Central memory CD8-positive, alpha-beta T cell (primary cell): ENCODE measurements around the gene LOXHD1.

Experiments
- ATAC-seq: fragments of 150-1000 bp; cut with Tn5 transposase; replicated peaks from 2 replicates; pipeline ENCODE4 v1.10.0; 2022; ENCODE audit warnings: mild to moderate bottlenecking, moderate FRiP score, moderate number of reproducible peaks; ENCODE audit not compliant: poor library complexity, severe bottlenecking; ENCODE audit errors: extremely low read depth
- DNase-seq, 2 donors: peaks; one replicate each; pipeline ENCODE4 v3.0.0; 2021; ENCODE audit warnings: low spot score in 2 of 2
- H3K27ac Mint-ChIP-seq: one replicate; pipeline ENCODE4 v1.8.0; 2022; ENCODE audit warnings: low read depth, mild to moderate bottlenecking, moderate library complexity, mixed read lengths
- H3K27me3 Mint-ChIP-seq: one replicate; pipeline ENCODE4 v1.8.0; 2022; ENCODE audit warnings: mixed read lengths
- H3K36me3 Mint-ChIP-seq: one replicate; pipeline ENCODE4 v1.8.0; 2022; ENCODE audit warnings: mild to moderate bottlenecking, moderate library complexity, mixed read lengths; ENCODE audit not compliant: insufficient read depth
- H3K4me1 Mint-ChIP-seq: one replicate; pipeline ENCODE4 v1.8.0; 2022; ENCODE audit warnings: mixed read lengths
- H3K4me3 Mint-ChIP-seq: one replicate; pipeline ENCODE4 v1.8.0; 2022; ENCODE audit warnings: mild to moderate bottlenecking, moderate library complexity, mixed read lengths
- H3K9me3 Mint-ChIP-seq: one replicate; pipeline ENCODE4 v1.8.0; 2022; ENCODE audit warnings: mixed read lengths

LOXHD1 gene

GRCh38 chr18:46469186-46469915 lies 187.7 kb downstream of the LOXHD1 start:
- Mint-ChIP-seq H3K4me1 (peaks cover 6% of the 10 kb centered on the region), H3K27ac (no peak overlapping the region), H3K9me3 (no peaks in the 10 kb centered on the region), H3K36me3 (peaks cover 2% of the 10 kb centered on the region), H3K4me3 (no peak overlapping the region), H3K27me3 (peaks cover 40% of the 10 kb centered on the region)
- no peak for ATAC-seq
- DNase-seq, result no peak

GRCh38 chr18:46468426-46469180 lies 188.4 kb downstream of the LOXHD1 start:
- peaks cover 2% of the 10 kb centered on the region for H3K36me3 Mint-ChIP-seq
- peaks cover 47% of the 10 kb centered on the region for H3K27me3 Mint-ChIP-seq
- H3K9me3 Mint-ChIP-seq, result no peaks in the 10 kb centered on the region
- no peak overlapping the region for H3K4me3 Mint-ChIP-seq
- DNase-seq (no peak), ATAC-seq (no peak)
- H3K4me1 Mint-ChIP-seq, result peaks cover 6% of the 10 kb centered on the region
- no peak overlapping the region for H3K27ac Mint-ChIP-seq

GRCh38 chr18:46466234-46467160 lies 190.5 kb downstream of the LOXHD1 start:
- Mint-ChIP-seq H3K27me3 (peaks cover 53% of the 10 kb centered on the region), H3K4me1 (peaks cover 6% of the 10 kb centered on the region), H3K27ac (no peak overlapping the region), H3K36me3 (peaks cover 2% of the 10 kb centered on the region), H3K9me3 (no peaks in the 10 kb centered on the region), H3K4me3 (no peak overlapping the region)
- DNase-seq (no peak), ATAC-seq (no peak)

GRCh38 chr18:46464926-46465655 lies 191.9 kb downstream of the LOXHD1 start:
- ATAC-seq (no peak), DNase-seq (no peak)
- H3K27ac Mint-ChIP-seq, result no peak overlapping the region
- H3K9me3 Mint-ChIP-seq, result no peaks in the 10 kb centered on the region
- H3K27me3 Mint-ChIP-seq, result peaks cover 52% of the 10 kb centered on the region
- H3K36me3 Mint-ChIP-seq, result peaks cover under 1% of the 10 kb centered on the region
- peaks cover 6% of the 10 kb centered on the region for H3K4me1 Mint-ChIP-seq
- H3K4me3 Mint-ChIP-seq, result no peak overlapping the region

GRCh38 chr18:46462523-46462922 lies 194.5 kb downstream of the LOXHD1 start:
- H3K36me3 Mint-ChIP-seq, result no peaks in the 10 kb centered on the region
- peaks cover 6% of the 10 kb centered on the region for H3K4me1 Mint-ChIP-seq
- no peaks in the 10 kb centered on the region for H3K9me3 Mint-ChIP-seq
- H3K27me3 Mint-ChIP-seq, result peaks cover 58% of the 10 kb centered on the region
- H3K27ac Mint-ChIP-seq, result no peak overlapping the region
- DNase-seq (no peak), ATAC-seq (no peak)
- no peak overlapping the region for H3K4me3 Mint-ChIP-seq

GRCh38 chr18:46461993-46462392 lies 195.0 kb downstream of the LOXHD1 start:
- H3K27me3 Mint-ChIP-seq, result peaks cover 63% of the 10 kb centered on the region
- no peak overlapping the region for H3K27ac Mint-ChIP-seq
- H3K9me3 Mint-ChIP-seq, result no peaks in the 10 kb centered on the region
- H3K4me1 Mint-ChIP-seq, result peaks cover 6% of the 10 kb centered on the region
- no peak overlapping the region for H3K4me3 Mint-ChIP-seq
- no peak for DNase-seq
- no peaks in the 10 kb centered on the region for H3K36me3 Mint-ChIP-seq
- no peak for ATAC-seq

GRCh38 chr18:46460754-46461153 lies 196.3 kb downstream of the LOXHD1 start:
- DNase-seq (no peak), ATAC-seq (no peak)
- Mint-ChIP-seq H3K36me3 (no peaks in the 10 kb centered on the region), H3K4me1 (peaks cover 6% of the 10 kb centered on the region), H3K27ac (no peak overlapping the region), H3K4me3 (no peak overlapping the region), H3K9me3 (no peaks in the 10 kb centered on the region), H3K27me3 (peaks cover 59% of the 10 kb centered on the region)

- ATAC-seq (no peak), DNase-seq (no peak)
- H3K4me1 Mint-ChIP-seq, result no peaks in the 10 kb centered on the region
- H3K36me3 Mint-ChIP-seq, result no peaks in the 10 kb centered on the region
- H3K4me3 Mint-ChIP-seq, result no peak overlapping the region
- peaks cover 50% of the 10 kb centered on the region for H3K27me3 Mint-ChIP-seq
- H3K27ac Mint-ChIP-seq, result no peak overlapping the region
- no peaks in the 10 kb centered on the region for H3K9me3 Mint-ChIP-seq
These were observed 197.1 kb downstream of the LOXHD1 start for GRCh38 chr18:46459789-46460455.

- H3K4me3 Mint-ChIP-seq, result no peak overlapping the region
- no peak for DNase-seq
- no peaks in the 10 kb centered on the region for H3K9me3 Mint-ChIP-seq
- peaks cover 37% of the 10 kb centered on the region for H3K27me3 Mint-ChIP-seq
- no peaks in the 10 kb centered on the region for H3K4me1 Mint-ChIP-seq
- no peak overlapping the region for H3K27ac Mint-ChIP-seq
- ATAC-seq, result no peak
- H3K36me3 Mint-ChIP-seq, result no peaks in the 10 kb centered on the region
These were observed 198.5 kb downstream of the LOXHD1 start for GRCh38 chr18:46458472-46458871.

- DNase-seq (no peak), ATAC-seq (no peak)
- Mint-ChIP-seq H3K4me1 (no peaks in the 10 kb centered on the region), H3K4me3 (no peak overlapping the region), H3K27me3 (peaks cover 40% of the 10 kb centered on the region), H3K27ac (no peak overlapping the region), H3K36me3 (no peaks in the 10 kb centered on the region), H3K9me3 (no peaks in the 10 kb centered on the region)
These were observed 200.3 kb downstream of the LOXHD1 start for GRCh38 chr18:46456691-46457090.

- no peaks in the 10 kb centered on the region for H3K9me3 Mint-ChIP-seq
- no peak for ATAC-seq
- peaks cover 42% of the 10 kb centered on the region for H3K27me3 Mint-ChIP-seq
- no peaks in the 10 kb centered on the region for H3K4me1 Mint-ChIP-seq
- H3K27ac Mint-ChIP-seq, result no peak overlapping the region
- no peaks in the 10 kb centered on the region for H3K36me3 Mint-ChIP-seq
- no peak overlapping the region for H3K4me3 Mint-ChIP-seq
- DNase-seq, result no peak
These were observed 204.2 kb downstream of the LOXHD1 start for GRCh38 chr18:46452820-46453219.
